Pulmonary artery endothelial cell (primary cell): ENCODE data around the gene RFLNA. TPM values are rescaled to one million over a fixed set of nuclear protein-coding genes. Genes with fewer than 3 reads are reported as not detected.

Experiments
- DNase-seq: peaks from one replicate; pipeline ENCODE4 v3.0.0-alpha.2; 2011; ENCODE audit warnings: low read depth, low spot score
- total RNA-seq: library from RNA; depleted of rRNA; stranded (reverse); fragments of >200 nt; gene quantifications from 2 replicates; pipeline ENCODE4 v1.2.3, GENCODE V29; 2014

RFLNA gene
- total RNA-seq, 1 donor from 2014 or later = 23.9 TPM

DNA sequence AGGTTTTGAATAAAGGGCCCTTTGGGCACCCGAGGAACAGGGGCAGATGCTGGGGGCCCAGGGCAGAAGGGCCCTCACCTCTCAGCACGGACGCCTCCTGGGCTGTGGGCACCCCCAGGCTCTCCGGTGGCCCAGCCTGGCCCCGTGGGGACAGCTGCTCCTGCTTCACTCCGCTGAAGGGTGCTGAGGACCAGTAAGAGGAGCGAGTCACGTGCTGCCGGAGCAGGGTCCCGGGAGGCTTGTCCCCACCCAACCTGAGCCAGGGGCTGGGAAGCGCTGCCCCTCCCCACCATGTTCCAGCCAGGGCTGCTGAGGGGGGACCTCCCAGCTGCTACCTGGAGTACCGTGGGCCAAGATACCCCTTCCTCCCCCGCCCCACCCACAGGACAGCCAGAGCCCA, 59.5 kb downstream of the RFLNA start:
- DNase-seq = no peak

DNA sequence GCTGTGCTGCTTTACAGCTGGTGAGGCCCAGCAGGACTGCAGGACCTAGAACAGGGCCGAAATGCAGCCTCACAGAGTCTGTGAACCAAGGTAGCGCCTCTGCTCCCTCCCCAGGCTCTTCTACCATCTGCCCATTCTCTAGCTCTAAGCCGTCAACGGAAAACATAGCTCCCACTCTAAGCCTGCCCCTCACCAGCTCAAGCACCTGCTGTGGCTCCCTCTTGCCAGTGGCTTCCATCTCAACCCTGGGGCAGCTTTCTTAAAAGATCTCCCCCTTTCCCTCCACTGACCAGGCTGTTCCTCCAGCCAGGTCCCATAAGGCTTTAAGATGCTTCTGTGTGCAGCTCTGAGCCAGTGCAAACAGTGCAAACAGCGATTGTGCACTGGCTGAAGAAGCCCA, 61.3 kb downstream of the RFLNA start:
- no peak for DNase-seq

DNA sequence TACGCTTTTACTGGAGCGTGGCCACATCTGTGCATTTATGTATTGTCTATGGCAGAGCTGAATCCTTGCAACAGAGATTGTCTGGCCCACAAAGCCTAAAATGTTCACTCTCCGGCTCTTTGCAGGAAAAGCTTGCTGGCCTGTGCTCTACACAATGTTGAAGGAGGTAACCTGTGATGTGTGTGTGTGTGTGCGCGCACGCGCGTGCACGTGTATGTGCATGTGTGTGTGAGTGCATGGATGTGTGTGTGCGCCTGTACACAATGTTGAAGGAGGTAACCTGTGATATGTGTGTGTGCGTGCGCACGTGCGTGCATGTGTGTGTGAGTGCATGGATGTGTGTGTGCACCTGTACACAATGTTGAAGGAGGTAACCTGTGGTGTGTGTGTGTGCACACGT, 62.7 kb downstream of the RFLNA start:
- DNase-seq = no peak

- no peak for DNase-seq
These were observed 63.7 kb downstream of the RFLNA start for GRCh38 chr12:124358572-124358971.

- DNase-seq = no peak
These were observed 65.0 kb downstream of the RFLNA start for GRCh38 chr12:124359671-124360581.

- DNase-seq = no peak
These were observed 66.4 kb downstream of the RFLNA start for GRCh38 chr12:124361074-124361970.

DNA sequence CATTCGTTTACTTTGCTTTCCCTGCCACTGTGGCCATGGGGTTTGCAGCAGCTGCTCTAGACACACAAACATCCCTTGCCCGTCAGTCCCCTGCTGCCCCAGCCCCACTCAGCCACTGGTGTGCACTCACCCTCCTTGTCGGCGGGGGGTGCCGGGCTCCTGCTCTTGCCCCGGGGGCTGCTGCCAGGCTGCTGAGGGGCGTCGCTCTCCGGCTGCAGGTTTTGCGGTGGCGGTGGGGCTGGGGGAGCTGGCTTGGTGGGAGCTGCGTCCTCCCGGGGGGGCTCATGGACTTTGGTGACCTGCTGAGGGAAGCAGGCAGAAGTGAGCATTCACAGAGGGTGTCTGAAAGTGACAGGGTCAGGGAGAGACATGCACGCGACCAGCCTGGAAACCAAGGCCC, 67.1 kb downstream of the RFLNA start:
- no peak for DNase-seq

GRCh38 chr12:124363353-124363965, 68.6 kb downstream of the RFLNA start:
- no peak for DNase-seq

- DNase-seq = no peak
These were observed 69.7 kb downstream of the RFLNA start for GRCh38 chr12:124364543-124364942.
